H1 (cell line): ENCODE measurements around the gene TBCB. TPM values are rescaled to one million over a fixed set of nuclear protein-coding genes. Genes with fewer than 3 reads are reported as not detected.

Experiments
- CTCF ChIA-PET: fragments of 300-600 bp; sonication (Branson Sonifier 250); formaldehyde crosslinking; loops from one replicate; lab custom pipeline; 2021; ENCODE audit not compliant: partially characterized antibody; lab: Charles Lee
- POLR2A ChIA-PET: fragments of 300-600 bp; sonication (Branson Sonifier 250); formaldehyde crosslinking; loops from one replicate; lab custom pipeline; 2021; ENCODE audit warnings: inconsistent platforms; ENCODE audit not compliant: partially characterized antibody; lab: Charles Lee
- DNase-seq, 2 experiments: peaks; one replicate each; pipeline versions ENCODE4 v3.0.0 to v3.0.0-alpha.2; 2010 to 2022; ENCODE audit warnings: low spot score in 2 of 2, low read depth in 1 of 2, mixed read lengths in 1 of 2
- FAIRE-seq: peaks from 2 replicates; lab custom pipeline; 2011; peaks lifted over from hg19 to GRCh38; lab: Jason Lieb, UNC
- H2AFZ ChIP-seq: 2 replicates; pipeline ENCODE4 v1.8.1; 2012; ENCODE audit warnings: low read length, inconsistent platforms
- H2AK5ac ChIP-seq: 2 replicates; pipeline ENCODE4 v1.6.1; 2013; ENCODE audit warnings: low read depth, low read length
- H2BK120ac ChIP-seq: replicated peaks from 2 replicates; pipeline ENCODE3; 2013; ENCODE audit warnings: low read depth, low read length, inconsistent platforms
- H2BK12ac ChIP-seq: 2 replicates; pipeline ENCODE4 v1.6.1; 2013; ENCODE audit warnings: low read depth, low read length
- H2BK15ac ChIP-seq: 2 replicates; pipeline ENCODE4 v1.6.1; 2013; ENCODE audit warnings: low read length
- H2BK20ac ChIP-seq: 2 replicates; pipeline ENCODE4 v1.6.1; 2013; ENCODE audit warnings: low read length
- H2BK5ac ChIP-seq: 2 replicates; pipeline ENCODE4 v1.6.1; 2013; ENCODE audit warnings: low read depth, low read length
- H3K14ac ChIP-seq: 2 replicates; pipeline ENCODE4 v1.6.1; 2013; ENCODE audit warnings: inconsistent platforms; ENCODE audit not compliant: insufficient read length
- H3K18ac ChIP-seq: 2 replicates; pipeline ENCODE4 v1.6.1; 2013; ENCODE audit warnings: low read length; ENCODE audit errors: extremely low read depth
- H3K23ac ChIP-seq: 2 replicates; pipeline ENCODE4 v1.6.1; 2013; ENCODE audit warnings: inconsistent platforms; ENCODE audit not compliant: insufficient read length
- H3K23me2 ChIP-seq: 2 replicates; pipeline ENCODE4 v1.6.1; 2013; ENCODE audit warnings: low read depth, low read length
- H3K27ac ChIP-seq: 2 replicates; pipeline ENCODE4 v1.6.1; 2011; ENCODE audit warnings: low read depth, low read length, inconsistent platforms
- H3K27me3 ChIP-seq, 4 experiments: replicated peaks in 1 of 4; 1 replicate in 1 of 4; 2 replicates in 3 of 4; pipeline versions ENCODE4 v1.6.1 to v1.8.1; 2011 to 2013; ENCODE audit warnings: low read length in 3 of 4, mild to moderate bottlenecking in 3 of 4, inconsistent platforms in 2 of 4, mixed read lengths in 2 of 4, moderate library complexity in 1 of 4; ENCODE audit not compliant: control insufficient read depth in 3 of 4, insufficient read depth in 3 of 4; ENCODE audit errors: extremely low read depth in 1 of 4
- H3K36me3 ChIP-seq, 4 experiments: 2 replicates each; pipeline versions ENCODE4 v1.6.1 to v1.8.1; 2011 to 2013; ENCODE audit warnings: mild to moderate bottlenecking in 4 of 4, low read length in 3 of 4, moderate library complexity in 2 of 4, control low read depth in 1 of 4, inconsistent platforms in 1 of 4; ENCODE audit not compliant: insufficient read depth in 4 of 4, control insufficient read depth in 2 of 4
- H3K4ac ChIP-seq: replicated peaks from 2 replicates; pipeline ENCODE3; 2013; ENCODE audit warnings: low read length, low read depth, mixed read lengths, inconsistent platforms; ENCODE audit not compliant: insufficient read length
- H3K4me1 ChIP-seq, 4 experiments: replicated peaks in 1 of 4; 1 replicate in 1 of 4; 2 replicates in 3 of 4; pipeline versions ENCODE4 v1.6.1 to v1.8.1; 2011 to 2013; ENCODE audit warnings: low read length in 3 of 4, inconsistent platforms in 2 of 4, mixed read lengths in 1 of 4; ENCODE audit not compliant: insufficient read depth in 4 of 4, control insufficient read depth in 3 of 4
- H3K4me2 ChIP-seq, 2 experiments: 2 replicates each; pipeline versions ENCODE4 v1.6.1 to v1.8.1; 2011 to 2013; ENCODE audit warnings: low read depth in 2 of 2, low read length in 2 of 2, control low read depth in 1 of 2, inconsistent platforms in 1 of 2, mild to moderate bottlenecking in 1 of 2; ENCODE audit not compliant: insufficient read depth in 1 of 2
- H3K4me3 ChIP-seq, 4 experiments: fragments of 200-600, 300-600 bp in 1 of 4; sonication (generic), shearing (Covaris generic), sonication (Bioruptor Twin) in 1 of 4; 2 replicates each; pipeline versions ENCODE4 v1.5.1 to v1.8.1; 2011 to 2016; ENCODE audit warnings: low read length in 4 of 4, low read depth in 3 of 4, control low read depth in 2 of 4, inconsistent platforms in 2 of 4, mild to moderate bottlenecking in 2 of 4, mixed read lengths in 1 of 4, moderate library complexity in 1 of 4; ENCODE audit not compliant: insufficient read depth in 2 of 4; ENCODE audit errors: extremely low read depth in 1 of 4
- H3K56ac ChIP-seq: replicated peaks from 2 replicates; pipeline ENCODE3; 2013; ENCODE audit warnings: low read depth, mild to moderate bottlenecking, mixed read lengths, low read length, inconsistent platforms; ENCODE audit not compliant: insufficient read length
- H3K79me1 ChIP-seq: 2 replicates; pipeline ENCODE4 v1.6.1; 2013; ENCODE audit warnings: low read depth, low read length, control low read depth
- H3K79me2 ChIP-seq, 2 experiments: 2 replicates each; pipeline versions ENCODE4 v1.6.1 to v1.8.1; 2012 to 2013; ENCODE audit warnings: low read length in 2 of 2, mild to moderate bottlenecking in 2 of 2, inconsistent platforms in 1 of 2; ENCODE audit not compliant: insufficient read depth in 2 of 2, control insufficient read depth in 1 of 2
- H3K9ac ChIP-seq, 4 experiments: replicated peaks in 1 of 4; 1 replicate in 1 of 4; 2 replicates in 3 of 4; pipeline versions ENCODE4 v1.6.1 to v1.8.1; 2011 to 2013; ENCODE audit warnings: low read depth in 3 of 4, low read length in 3 of 4, control low read depth in 2 of 4, mild to moderate bottlenecking in 2 of 4, moderate library complexity in 2 of 4, inconsistent platforms in 1 of 4; ENCODE audit errors: extremely low read depth in 1 of 4
- H3K9me3 ChIP-seq, 2 experiments: 2 replicates each; pipeline versions ENCODE4 v1.6.1 to v1.8.1; 2012 to 2013; ENCODE audit warnings: mild to moderate bottlenecking in 2 of 2, moderate library complexity in 2 of 2, control low read depth in 1 of 2, inconsistent platforms in 1 of 2, low read depth in 1 of 2, low read length in 1 of 2, mixed read lengths in 1 of 2; ENCODE audit not compliant: insufficient read depth in 2 of 2
- H4K20me1 ChIP-seq, 2 experiments: replicated peaks in 1 of 2; 2 replicates each; pipeline versions ENCODE3 to v1.8.1; 2011 to 2013; ENCODE audit warnings: inconsistent platforms in 2 of 2, low read length in 2 of 2, mild to moderate bottlenecking in 1 of 2; ENCODE audit not compliant: insufficient read depth in 2 of 2, control insufficient read depth in 1 of 2
- H4K5ac ChIP-seq: 2 replicates; pipeline ENCODE4 v1.6.1; 2013; ENCODE audit warnings: low read length, low read depth, mixed read lengths, inconsistent platforms; ENCODE audit not compliant: insufficient read length
- H4K8ac ChIP-seq: 2 replicates; pipeline ENCODE4 v1.8.0; 2013; ENCODE audit warnings: mild to moderate bottlenecking, moderate library complexity, low read length, inconsistent platforms; ENCODE audit not compliant: insufficient read depth; ENCODE audit errors: extremely low read depth
- H4K91ac ChIP-seq: replicated peaks from 2 replicates; pipeline ENCODE3; 2013; ENCODE audit warnings: low read length, mixed read lengths, inconsistent platforms; ENCODE audit not compliant: insufficient read length
- CBX5 ChIP-seq: fragments of 300-800, 300-1000 bp; sonication (generic); IDR thresholded peaks from 2 replicates; pipeline ENCODE4 v1.7.1; 2016; ENCODE audit warnings: antibody characterized with exemption, low read length, low read depth
- NANOG ChIP-seq: IDR thresholded peaks from 2 replicates; pipeline ENCODE4 v1.6.1; 2011; ENCODE audit warnings: low read length, low read depth, mild to moderate bottlenecking, inconsistent platforms; ENCODE audit not compliant: insufficient read depth, poor library complexity, severe bottlenecking
- POLR2A ChIP-seq, 2 experiments: IDR thresholded peaks; 1 replicate in 1 of 2; 2 replicates in 1 of 2; pipeline ENCODE4 v1.6.1; 2011; ENCODE audit warnings: low read depth in 2 of 2, low read length in 2 of 2, mild to moderate bottlenecking in 2 of 2; ENCODE audit errors: control extremely low read depth in 1 of 2
- POU5F1 ChIP-seq: IDR thresholded peaks from 2 replicates; pipeline ENCODE4 v1.6.1; 2011; ENCODE audit warnings: low read depth, mild to moderate bottlenecking, low read length, moderate library complexity
- RFX5 ChIP-seq: IDR thresholded peaks from 2 replicates; pipeline ENCODE4 v1.6.1; 2011; ENCODE audit warnings: low read depth, low read length, improper control_type of control experiment, borderline replicate concordance
- TCF12 ChIP-seq: IDR thresholded peaks from 2 replicates; pipeline ENCODE4 v1.6.1; 2011; ENCODE audit warnings: low read depth, mild to moderate bottlenecking, low read length
- WGBS, 2 experiments: shearing (Covaris generic) in 1 of 2; methylation state at CpG; one replicate each; pipeline versions ENCODE4 v1.1.6 to v1.1.7; 2013 to 2015; ENCODE audit warnings: low lambda C conversion rate in 2 of 2, mixed read lengths in 2 of 2, inconsistent platforms in 1 of 2, low coverage in 1 of 2, missing lambda C conversion rate in 1 of 2; ENCODE audit not compliant: insufficient replicate concordance in 2 of 2, insufficient coverage in 1 of 2, insufficient read length in 1 of 2; ENCODE audit errors: extremely low coverage in 1 of 2, missing lambda C conversion rate in 1 of 2; 5-methylcytosine and 5-hydroxymethylcytosine counted together
- polyA plus RNA-seq, 7 experiments: library from polyadenylated mRNA; depleted of rRNA in 3 of 7; stranded (reverse) in 5 of 7; unstranded in 2 of 7; fragments of >200 nt in 5 of 7; fragments of 200-250 nt in 2 of 7; gene quantifications; 1 replicate in 5 of 7; 2 replicates in 1 of 7; 4 replicates in 1 of 7; pipeline versions ENCODE4 v1.2.1 to v1.2.3, GENCODE V29; 2011 to 2013; ENCODE audit warnings: missing spikeins in 2 of 7, mixed read lengths in 2 of 7
- total RNA-seq: library from RNA; stranded (reverse); fragmentation: NEBNext Ultra II Directional; extraction: Animal tissue kit (Norgen Biotek cat#: 25700); gene quantifications from 2 replicates; pipeline ENCODE4 v1.2.1, GENCODE V29; 2021

The TBCB gene
- total and polyA plus RNA-seq, 2 of the 8 experiments (the other 6 are each of a cell fraction or from before 2014, with no cell fraction given): 153 to 286 TPM

GRCh38 chr19:36081894-36082293 is 33.4 kb upstream of the TBCB start:
- no peak overlapping the region for H3K27ac ChIP-seq
- no peak overlapping the region for H2BK5ac ChIP-seq
- no peaks in the 10 kb centered on the region for H3K9me3 ChIP-seq
- H3K79me1 ChIP-seq: no peaks in the 10 kb centered on the region
- H3K9ac ChIP-seq: no peak overlapping the region
- H3K79me2 ChIP-seq: no peaks in the 10 kb centered on the region
- TF ChIP-seq CBX5 (no peak), POU5F1 (no peak), NANOG (no peak), RFX5 (no peak), POLR2A (IDR thresholded peaks at IDR 0.05; ENCODE audit: control extremely low read depth in 1 of 2, low read depth in 2 of 2, low read length in 2 of 2) (no peak), TCF12 (no peak)
- H3K4ac ChIP-seq: no peak overlapping the region
- POLR2A ChIA-PET: interaction anchor here (1.4 to 1.5 kb wide), 2 partner anchors 15 to 22 kb away, joined by 3 to 4 read pairs; no protein-coding TSS in a partner anchor
- no peak overlapping the region for H4K91ac ChIP-seq
- H2BK15ac ChIP-seq: no peak overlapping the region
- no peak overlapping the region for H3K18ac ChIP-seq
- no peak overlapping the region for H3K14ac ChIP-seq
- H4K8ac ChIP-seq: no peak overlapping the region
- no peak overlapping the region for H4K5ac ChIP-seq
- no peak overlapping the region for H2BK12ac ChIP-seq
- no peak overlapping the region for H2BK120ac ChIP-seq
- H2AFZ ChIP-seq: no peak overlapping the region
- H4K20me1 ChIP-seq: peaks cover 0 to 11% of the 10 kb centered on the region in 2 experiments
- H3K56ac ChIP-seq: no peak overlapping the region
- DNase-seq (no peak), FAIRE-seq (no peak)
- H2BK20ac ChIP-seq: no peak overlapping the region
- H3K4me2 ChIP-seq: no peak overlapping the region
- H3K27me3 ChIP-seq: no peaks in the 10 kb centered on the region
- H3K4me1 ChIP-seq: no peaks in the 10 kb centered on the region
- no peak overlapping the region for H2AK5ac ChIP-seq
- CTCF ChIA-PET: interaction anchor here (1.2 kb wide), 1 partner anchor 21 kb away, joined by 5 read pairs; no protein-coding TSS in a partner anchor
- H3K4me3 ChIP-seq: no peak overlapping the region
- H3K23me2 ChIP-seq: no peaks in the 10 kb centered on the region
- no peak overlapping the region for H3K23ac ChIP-seq
- 91% methylated on average over 7 of the region's 7 CpGs; no CpG with 5 or more reads in 1 of the 2 experiments for whole genome bisulfite sequencing, 2 experiments
- H3K36me3 ChIP-seq: peaks cover 29 to 67% (median 48%) of the 10 kb centered on the region in 4 experiments
